Lower leg skin (tissue), 3 donors: ENCODE data around the gene TGFBI.

Experiments
- CTCF ChIP-seq, 3 donors: fragments of 450-650 bp; IDR thresholded peaks; one replicate each; pipeline ENCODE4 v1.5.1; 2016; ENCODE audit warnings: antibody characterized with exemption in 3 of 3, mild to moderate bottlenecking in 3 of 3, moderate library complexity in 2 of 3
- POLR2A ChIP-seq, 2 donors: fragments of 450-650 bp; IDR thresholded peaks; one replicate each; pipeline ENCODE4 v1.6.1; 2016 to 2017; ENCODE audit warnings: antibody characterized with exemption in 2 of 2, mild to moderate bottlenecking in 1 of 2, moderate library complexity in 1 of 2

DNA sequence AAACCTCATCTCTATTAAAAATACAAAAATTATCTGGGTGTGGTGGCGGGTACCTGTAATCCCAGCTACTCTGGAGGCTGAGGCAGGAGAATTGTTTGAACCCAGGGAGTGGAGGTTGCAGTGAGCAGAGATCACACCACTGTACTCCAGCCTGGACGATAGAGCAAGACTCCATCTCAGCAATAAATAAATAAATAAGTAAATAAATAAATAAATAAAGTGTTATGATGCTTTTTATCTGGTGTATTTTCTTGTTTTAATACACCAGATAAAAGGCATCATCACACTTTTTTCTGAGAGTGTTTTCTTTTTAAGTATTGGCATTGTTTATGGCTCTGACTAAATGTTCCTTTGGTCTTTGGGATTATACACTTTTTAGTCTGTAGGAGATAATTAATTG is 49.8 kb upstream of the TGFBI start:
- TF ChIP-seq CTCF (IDR thresholded peaks at IDR 0.05) (no peak), POLR2A (IDR thresholded peaks at IDR 0.05) (no peak)
